OCI-M2 (cell line): ENCODE measurements around the gene NFKB1.

ENCODE experiments used
- DNase-seq: peaks from one replicate; lab custom pipeline; 2025; ENCODE audit not compliant: unreplicated experiment; lab: John Stamatoyannopoulos, UW

NFKB1 gene

DNA sequence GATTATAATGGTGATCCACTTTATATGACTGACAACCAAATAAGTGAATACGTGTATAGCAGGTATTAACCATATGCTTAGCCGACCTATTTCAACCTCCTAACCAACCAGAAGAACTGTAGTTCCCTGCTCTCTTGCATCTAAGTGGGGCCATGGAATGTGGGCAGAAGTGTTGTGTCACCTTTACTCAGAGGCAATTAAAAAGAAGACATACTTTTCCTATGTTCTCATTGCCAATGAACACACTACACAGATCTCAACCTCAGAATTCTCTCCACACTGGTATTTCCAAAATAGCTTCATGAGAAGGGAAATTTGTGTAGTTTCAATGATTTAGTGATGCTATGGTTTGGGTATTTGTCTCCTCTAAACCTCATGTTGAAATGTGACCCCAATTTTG, 3.2 kb upstream of the NFKB1 start:
- DNase-seq, result no peak

DNA sequence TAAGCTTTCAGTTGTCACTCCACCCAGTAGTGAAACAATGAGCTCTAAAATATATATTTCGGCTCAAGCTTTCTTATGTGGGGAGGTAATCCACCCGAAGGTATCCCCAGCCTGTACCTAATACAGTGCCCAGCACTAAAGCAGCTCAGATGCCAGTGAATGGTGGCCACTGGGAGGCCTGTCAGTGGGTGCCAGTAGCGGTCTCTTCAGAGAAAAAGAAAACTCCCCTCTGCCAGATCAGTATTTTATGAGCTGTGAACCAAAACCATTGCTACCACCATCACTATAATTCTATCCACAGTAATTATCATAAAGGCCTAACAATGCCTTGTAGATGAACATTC, 835 bp upstream of the NFKB1 start:
- DNase-seq, result no peak

DNA sequence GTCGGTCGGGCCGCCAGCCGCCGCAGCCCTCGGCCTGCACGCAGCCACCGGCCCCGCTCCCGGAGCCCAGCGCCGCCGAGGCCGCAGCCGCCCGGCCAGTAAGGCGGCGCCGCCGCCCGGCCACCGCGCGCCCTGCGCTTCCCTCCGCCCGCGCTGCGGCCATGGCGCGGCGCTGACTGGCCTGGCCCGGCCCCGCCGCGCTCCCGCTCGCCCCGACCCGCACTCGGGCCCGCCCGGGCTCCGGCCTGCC, 213 bp downstream of the NFKB1 start:
- no peak for DNase-seq

DNA sequence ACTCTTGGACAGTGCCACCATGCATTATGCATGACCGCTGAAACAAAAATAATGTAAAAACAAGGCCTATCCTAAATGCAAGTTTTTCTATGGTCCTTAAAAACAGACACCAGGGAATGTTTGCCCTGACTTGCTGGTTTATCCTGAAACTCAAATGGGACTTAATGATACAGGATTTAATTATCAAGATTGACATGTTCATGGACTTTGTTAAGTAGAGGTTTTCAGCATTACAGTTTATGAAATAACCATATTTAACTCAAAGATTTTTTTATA, 1.3 kb downstream of the NFKB1 start:
- DNase-seq, result no peak

DNA sequence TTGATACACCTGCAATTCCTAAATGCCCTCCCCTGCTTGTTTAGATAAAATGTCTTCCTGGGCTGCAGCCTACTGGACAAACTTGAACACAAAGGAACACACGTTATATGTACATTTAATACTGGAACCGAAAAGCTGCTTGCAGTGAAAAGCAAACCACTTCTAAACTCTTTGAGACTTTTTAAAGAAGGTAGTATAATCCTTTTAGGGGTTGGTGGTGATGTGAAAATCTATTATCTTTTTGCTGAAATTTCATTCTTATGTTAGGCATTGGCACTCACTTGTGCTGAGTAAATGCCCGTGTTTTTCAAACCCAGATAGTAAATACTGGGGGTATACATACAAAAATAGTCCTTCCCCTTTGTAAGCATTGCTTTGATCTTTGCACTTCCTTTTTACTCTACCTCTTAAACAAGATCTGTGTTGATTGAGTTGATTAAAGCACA, 2.2 kb downstream of the NFKB1 start:
- DNase-seq, result no peak

DNA sequence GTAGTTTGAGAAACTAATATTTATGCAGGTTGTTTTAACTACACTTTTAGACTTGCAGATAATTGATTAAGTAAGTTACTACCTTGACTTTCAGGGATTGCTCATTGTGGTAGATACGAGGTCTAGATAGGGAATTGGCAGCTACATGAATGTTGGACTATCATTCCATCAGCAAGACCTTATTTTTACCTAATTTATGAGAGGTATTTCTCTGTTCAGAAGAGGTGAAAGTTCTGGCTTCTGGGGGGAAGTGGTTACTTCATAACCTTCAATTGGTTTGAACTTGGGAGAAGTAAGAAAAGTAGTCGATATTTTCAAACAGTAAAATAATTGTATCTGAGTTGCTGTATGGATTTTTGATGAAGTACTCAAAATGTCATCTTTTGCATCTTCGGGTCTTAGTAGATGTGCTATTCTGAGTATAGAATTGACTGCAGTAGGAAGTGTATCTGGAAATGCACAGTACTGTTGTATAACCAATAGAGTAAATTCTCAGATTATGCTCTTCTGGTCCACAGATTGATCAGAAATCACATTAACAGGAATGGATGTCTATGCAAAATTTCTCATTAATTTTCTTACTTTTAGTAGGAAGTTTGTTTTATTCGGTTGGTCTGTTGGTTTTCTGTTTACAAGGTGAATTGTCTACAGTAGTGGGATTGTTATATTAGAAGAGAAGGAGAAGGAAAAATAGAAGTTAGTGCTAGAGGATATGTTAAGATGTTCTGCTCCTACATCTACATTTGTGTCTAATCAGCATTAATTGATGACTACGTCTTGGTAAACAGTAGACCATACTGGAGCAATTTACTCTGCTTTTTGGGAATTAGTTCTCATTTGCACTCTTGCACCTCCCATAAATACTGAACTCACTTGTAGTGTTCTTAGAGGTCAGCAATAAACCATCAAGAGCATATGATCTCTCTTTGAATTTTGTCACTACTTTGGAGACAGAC, 3.0 kb downstream of the NFKB1 start:
- DNase-seq, result no peak

DNA sequence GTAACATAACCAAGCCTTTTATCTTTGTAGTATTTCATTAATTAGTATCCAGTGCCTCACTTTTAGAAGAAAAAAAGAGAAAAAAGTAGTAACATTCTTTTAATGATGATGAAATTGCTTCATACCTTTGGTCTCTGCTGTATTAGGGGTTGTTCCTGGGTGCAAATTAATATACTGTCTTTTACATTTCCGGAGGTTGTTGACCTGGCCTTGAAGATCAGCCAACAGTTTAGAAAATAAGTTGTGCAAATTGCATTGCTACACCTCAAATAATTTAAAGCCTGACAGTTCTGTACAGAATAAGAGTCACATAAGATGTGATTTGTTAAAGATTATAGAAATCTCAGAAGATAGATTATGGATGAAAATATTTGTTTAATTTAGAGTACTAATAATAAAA, 3.8 kb downstream of the NFKB1 start:
- no peak for DNase-seq

DNA sequence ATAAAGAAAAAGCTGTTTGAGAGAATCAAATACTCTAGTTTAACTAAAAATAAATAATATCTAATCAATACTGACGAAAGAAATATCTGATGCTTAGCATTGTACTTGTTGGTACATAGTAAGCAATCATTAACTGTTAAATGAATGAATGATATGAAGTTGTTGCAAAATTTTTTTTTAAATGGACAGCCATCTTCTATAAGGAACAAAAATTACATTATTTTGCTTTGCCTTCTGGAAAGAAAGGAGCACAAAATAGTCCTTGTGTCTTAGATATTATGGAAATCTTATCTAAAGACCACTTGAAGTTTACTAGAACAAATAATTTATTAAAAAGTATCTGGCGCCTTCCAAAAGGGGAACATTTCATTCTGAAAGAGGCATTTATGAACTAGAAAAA, 4.5 kb downstream of the NFKB1 start:
- no peak for DNase-seq

DNA sequence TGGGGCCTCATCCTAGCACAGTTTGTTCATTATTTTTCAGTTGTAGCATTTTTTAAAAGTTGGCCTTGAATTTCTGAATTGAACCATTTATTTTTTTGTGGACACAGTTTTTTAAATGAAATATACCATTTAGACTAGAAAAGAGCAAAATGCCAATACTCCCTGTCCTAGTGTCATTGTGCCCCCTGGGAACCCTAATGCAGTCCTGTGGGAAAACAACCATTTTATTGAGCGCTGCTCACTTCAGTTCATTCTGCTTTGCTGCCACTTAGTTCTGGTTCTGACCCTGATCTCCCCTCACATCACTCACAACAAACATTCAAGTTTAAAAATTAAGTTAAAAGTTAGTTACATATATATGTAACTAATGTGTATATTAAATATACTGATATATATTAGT, 5.4 kb downstream of the NFKB1 start:
- no peak for DNase-seq

DNA sequence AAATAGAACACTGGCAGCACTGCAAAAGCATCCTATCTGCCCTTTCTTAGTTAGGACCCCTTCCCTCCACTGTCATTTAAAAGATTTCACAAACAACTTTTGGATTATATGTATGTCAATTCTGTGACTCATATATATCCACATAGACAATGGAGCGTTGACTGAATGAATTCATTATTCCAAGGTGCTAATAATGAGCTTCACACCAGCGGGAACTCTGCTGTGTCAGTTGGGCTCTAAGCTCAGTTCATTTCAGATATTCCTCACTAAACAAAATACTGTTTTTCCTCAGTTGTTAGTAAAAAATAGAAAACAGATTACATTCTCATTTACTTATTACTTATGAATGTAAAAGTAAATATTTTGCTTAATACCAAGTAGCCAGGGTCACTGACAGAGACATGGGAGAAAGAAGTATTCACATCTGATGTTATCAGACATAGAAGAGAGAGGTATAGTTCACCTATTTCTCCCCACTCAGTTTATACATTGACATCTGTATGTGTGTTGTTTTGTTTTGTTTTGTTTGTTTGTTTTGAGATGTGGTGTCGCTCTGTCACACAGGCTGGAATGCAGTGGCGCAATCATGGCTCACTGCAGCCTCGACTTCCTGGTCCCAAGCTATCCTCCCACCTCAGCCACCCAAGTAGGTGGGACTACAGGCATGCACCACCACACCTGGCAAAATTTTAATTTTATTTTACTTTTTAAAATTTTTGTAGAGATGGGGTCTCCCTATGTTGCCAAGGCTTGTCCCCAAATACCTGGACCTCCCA, 10.9 kb downstream of the NFKB1 start:
- no peak for DNase-seq

DNA sequence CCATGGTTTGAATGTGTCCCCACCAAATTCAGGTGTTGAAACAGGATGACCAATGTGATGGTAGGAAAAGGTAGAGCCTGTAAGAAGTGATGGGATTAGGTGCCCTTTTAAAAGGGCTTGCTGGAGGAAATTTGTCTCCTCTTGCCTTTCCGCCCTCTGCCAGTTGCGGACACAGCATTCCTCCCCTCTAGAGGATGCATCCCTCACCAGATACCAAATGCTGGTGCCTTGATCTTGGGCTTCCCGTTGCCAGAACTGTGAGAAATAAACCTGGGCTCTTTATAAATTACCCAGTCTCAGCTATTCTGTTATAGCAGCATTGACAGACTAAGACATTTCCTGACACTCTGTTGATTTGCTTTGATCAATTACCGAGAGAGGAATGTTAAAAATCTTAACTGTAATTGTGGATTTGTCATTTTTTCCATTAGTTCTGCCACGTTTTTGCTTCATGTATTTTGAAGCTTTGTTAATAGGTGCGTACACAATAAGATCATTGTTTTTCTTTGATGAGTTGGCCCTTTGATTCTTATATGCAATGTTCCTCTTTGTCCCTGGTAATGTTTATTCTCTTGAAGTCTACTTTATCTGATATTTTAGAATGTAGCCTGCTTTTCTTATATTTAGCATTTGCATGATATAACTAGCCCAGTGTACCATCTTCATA, 13.3 kb downstream of the NFKB1 start:
- no peak for DNase-seq

DNA sequence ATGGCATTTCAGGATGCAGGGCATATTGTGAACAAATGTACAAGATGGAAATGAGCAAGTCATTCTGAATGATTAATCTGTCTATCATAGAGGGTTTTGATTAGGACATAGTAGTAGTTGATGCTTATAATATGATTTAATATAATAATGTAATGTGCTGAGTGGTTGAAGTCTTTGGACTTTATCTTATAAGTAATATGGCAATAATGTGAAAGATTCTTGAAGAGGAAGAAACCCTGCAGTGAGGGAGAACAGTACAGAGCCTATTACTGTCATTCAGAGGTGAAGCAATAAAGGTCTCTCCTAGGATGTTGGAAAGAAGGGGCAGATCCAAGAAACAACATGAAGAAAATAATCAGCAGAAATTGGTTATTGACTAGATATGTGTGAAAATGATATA, 16.6 kb downstream of the NFKB1 start:
- DNase-seq, result no peak

DNA sequence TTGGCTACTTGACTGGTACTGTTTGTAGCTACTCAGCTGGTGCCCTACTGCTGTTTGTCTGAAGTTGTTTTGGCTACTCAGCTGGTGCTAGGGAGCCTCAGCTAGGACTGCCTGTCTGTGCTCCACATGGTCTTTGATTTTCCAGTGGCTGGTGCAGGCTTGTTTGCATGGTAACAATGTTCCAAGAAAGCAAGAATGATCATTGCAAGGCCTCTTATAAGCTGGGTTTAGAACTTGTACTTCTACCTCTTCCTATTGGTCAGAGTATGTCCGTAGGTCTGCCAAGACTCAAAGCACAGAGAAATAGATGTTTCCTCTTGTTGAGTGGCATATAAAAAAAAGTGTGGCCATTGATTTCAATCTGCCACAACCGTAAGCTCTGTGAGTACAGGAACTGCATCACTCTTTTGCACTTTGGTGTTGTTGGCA, 17.6 kb downstream of the NFKB1 start:
- no peak for DNase-seq

DNA sequence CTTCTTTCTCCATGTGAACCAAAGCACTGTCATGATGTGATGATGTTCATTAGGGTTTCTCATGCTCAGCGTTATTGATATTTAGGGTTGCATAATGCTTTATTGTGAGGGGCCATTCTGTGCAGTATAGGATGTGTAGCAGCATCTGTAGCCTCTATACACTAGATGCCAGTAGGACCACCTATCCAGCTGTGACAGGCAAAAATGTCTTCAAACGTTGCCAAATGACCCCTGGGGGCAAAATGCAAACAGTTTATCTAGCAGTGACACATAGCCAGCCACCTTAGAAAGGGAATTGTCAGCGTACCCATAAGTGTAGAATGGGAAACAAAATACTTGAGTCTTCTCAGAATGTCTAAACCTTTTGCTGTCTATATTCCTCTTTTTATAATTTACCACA, 18.8 kb downstream of the NFKB1 start:
- no peak for DNase-seq

DNA sequence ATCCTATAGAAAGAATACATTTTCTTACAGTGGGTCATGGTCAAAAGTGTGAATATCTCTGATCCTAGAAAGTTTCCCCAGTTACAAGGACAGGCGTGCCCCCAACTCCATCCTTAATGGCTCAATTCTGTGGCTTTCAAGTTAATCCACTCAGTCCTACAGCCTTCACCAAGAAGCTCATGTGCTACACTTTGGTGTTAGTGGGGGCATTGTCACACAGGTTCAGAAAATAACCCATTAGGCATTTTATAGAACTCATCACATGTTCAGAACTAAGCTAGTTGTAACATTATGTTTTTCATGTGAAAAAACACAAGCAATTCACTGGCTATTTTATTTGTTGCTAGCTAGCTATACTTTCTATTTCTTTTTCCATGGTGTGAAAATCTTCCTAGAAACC, 20.4 kb downstream of the NFKB1 start:
- DNase-seq, result no peak

DNA sequence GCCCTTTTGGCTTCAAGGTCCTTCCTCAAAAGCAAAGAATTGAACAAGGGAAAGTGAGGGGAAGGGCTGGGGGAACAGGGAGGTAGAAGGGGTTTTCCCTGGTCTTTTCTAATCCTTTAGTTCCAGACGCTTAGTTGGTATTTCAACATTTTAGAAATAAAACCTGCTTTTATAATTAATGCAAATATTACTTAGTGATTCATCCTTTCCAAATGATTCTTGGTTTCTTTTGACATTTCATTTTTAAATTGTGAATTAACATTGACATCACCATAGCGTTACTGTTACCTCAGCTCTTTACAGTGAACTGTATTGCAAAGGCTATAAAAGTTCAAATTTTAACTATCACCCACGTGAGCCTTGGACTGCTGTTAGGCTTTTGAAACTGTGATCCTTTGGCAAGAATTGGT, 20.9 kb downstream of the NFKB1 start:
- no peak for DNase-seq

DNA sequence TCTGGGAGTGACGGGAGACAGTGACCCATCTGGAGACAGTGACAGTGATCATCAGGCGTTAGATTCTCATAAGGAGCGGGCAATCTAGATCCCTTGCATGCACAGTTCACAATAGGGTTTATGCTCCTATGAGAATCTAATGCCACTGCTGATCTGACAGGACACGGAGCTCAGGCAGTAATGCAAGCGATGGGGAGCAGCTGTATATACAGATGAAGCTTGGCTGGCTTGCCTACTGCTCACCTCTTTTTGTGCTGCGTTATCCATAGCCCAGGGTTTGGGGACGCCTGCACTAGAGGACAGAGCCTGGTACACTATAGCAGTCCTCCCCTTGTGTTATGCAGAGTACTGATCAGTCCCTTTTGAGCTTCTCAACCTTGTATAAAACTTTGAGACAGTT, 23.5 kb downstream of the NFKB1 start:
- no peak for DNase-seq

DNA sequence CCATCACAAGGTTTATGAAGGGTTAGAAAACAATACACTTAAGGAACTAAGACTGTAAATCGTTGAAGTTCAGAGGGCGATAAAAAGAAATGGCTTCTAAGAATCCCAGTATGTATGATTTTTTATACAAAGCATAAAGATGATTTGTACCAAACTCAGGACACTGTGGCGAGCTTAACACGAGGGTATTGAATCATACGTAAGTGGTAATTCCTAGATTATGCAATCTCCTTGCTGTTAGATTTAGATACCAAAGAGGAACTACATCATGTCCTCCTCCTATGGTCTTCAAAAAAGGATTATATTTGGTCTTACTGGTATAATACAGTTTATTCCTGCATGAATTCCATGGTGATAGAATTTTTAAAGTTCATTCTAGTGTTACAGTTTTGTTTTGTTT, 23.9 kb downstream of the NFKB1 start:
- no peak for DNase-seq

DNA sequence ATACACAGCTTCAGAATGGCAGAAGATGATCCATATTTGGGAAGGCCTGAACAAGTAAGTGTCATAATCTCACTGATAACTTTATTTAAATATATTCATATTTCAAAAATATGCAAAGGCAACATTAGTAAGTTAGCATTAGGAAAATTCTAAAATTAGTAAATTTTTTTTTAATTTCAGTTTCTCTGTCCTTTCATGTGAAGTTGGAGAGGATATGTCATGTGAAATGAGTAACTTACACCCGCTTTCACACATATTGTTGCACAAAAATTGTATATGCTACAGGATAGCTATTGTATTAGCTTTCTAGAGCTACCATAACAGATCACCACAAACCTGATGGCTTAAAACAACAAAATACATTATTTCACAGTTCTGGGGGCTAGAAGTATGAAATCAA, 24.3 kb downstream of the NFKB1 start:
- no peak for DNase-seq

DNA sequence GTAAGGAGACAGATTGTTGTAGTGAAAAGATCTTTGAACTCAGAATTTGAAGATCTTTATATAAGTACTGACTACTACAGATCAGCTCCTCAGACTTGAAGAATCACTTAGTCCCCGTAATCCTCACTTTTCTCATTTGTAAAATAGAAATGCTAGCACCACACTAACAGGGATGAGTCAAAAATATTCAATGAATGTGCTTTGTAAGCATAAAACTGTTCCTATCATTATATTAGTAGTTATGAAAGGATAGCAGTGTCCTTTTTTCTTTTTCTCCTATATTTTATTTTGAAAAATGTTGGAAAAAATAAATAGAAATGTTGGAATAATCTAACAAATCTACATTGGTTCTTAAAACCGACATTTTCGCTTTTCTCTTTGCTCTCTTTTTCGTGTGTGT, 25.4 kb downstream of the NFKB1 start:
- no peak for DNase-seq

DNA sequence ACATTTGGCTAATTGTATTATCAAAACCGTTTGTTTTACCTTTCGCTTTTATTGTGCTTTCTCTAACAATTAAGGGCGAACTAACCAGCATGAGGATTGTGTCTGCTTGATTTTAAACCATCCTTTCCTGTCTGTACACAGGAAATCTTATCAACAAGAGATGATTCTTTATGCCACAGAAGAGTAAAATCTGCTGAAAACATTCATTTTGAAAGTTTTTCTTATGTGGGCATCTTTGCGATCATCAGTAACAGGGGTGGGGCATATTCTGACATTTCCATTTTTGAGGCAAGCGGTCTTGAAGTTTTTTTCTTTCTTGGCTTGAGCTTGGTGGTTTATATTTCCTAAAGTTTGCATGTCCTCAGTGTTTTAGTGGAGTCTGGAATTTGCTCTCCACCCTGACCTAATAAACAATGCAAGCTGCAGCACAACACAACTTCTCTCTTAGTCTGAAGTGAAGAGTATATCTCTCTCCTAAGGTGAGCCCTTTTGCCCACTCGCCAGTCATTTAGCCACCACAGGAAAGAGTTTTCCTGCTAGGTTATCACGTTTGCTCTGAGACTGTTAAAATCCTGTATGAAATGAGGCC, 26.6 kb downstream of the NFKB1 start:
- DNase-seq, result no peak

DNA sequence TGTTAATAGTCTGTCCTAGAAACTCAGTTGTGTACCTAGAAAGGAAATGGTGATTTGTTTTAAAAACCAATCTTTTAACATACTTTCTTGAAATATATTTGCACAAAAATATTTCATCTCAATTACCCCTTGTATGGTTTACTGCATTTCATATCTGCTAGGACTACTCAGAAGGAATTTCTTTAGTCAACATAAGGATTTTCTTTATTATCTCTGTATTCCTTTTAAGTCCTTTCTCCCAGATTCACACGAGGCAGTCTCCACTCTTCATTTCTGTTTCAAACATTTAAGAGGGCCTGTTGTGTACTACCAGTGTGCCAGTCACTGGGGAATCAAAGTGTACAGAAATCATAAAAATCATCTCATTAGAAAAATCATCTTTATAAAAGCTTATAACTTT, 28.8 kb downstream of the NFKB1 start:
- DNase-seq, result no peak
